ENCODE results near the gene MRPL57.

DNA sequence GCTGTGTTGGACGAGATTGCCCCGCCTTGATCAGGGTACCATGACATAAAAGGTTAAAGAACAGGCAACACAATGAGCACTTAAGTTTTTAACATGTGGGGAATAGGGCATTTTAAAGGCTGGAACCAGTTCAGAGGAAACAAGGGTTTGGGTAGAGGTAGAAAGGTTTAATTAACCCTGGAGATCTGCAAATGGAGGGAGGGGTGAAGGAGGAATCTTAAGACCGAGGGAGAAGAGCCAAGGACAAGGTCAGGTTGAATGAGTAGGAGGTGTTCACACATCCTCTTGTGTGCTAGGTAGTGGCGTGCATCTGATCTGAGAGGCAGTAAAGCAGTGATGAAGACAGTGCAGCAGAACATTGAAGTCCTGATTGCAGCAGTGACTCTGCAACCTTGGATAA is 28.6 kb upstream of the MRPL57 start:
- TF ChIP-seq, protein P1, sequence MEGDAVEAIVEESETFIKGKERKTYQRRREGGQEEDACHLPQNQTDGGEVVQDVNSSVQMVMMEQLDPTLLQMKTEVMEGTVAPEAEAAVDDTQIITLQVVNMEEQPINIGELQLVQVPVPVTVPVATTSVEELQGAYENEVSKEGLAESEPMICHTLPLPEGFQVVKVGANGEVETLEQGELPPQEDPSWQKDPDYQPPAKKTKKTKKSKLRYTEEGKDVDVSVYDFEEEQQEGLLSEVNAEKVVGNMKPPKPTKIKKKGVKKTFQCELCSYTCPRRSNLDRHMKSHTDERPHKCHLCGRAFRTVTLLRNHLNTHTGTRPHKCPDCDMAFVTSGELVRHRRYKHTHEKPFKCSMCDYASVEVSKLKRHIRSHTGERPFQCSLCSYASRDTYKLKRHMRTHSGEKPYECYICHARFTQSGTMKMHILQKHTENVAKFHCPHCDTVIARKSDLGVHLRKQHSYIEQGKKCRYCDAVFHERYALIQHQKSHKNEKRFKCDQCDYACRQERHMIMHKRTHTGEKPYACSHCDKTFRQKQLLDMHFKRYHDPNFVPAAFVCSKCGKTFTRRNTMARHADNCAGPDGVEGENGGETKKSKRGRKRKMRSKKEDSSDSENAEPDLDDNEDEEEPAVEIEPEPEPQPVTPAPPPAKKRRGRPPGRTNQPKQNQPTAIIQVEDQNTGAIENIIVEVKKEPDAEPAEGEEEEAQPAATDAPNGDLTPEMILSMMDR (IDR thresholded peaks at IDR 0.05) = no peak
- TF ChIP-seq POLR2A (IDR thresholded peaks at IDR 0.05) = no peak
